CD4-positive, alpha-beta memory T cell (primary cell): ENCODE results near the gene SLC11A1. TPM values are rescaled to one million over a fixed set of nuclear protein-coding genes. Genes with fewer than 3 reads are reported as not detected.

Experiments used
- CTCF ChIA-PET: fragments of 350-600 bp; sonication (Branson Sonifier 250); formaldehyde crosslinking; loops from one replicate; lab custom pipeline; 2021; ENCODE audit warnings: inconsistent platforms; ENCODE audit not compliant: partially characterized antibody; lab: Charles Lee
- POLR2A ChIA-PET: fragments of 350-600 bp; sonication (Branson Sonifier 250); formaldehyde crosslinking; loops from one replicate; lab custom pipeline; 2021; ENCODE audit not compliant: partially characterized antibody; lab: Charles Lee
- DNase-seq, 5 donors: peaks; one replicate each; pipeline versions ENCODE4 v3.0.0 to v3.0.0-alpha.2; 2020 to 2022; ENCODE audit warnings: mixed read lengths in 1 of 5
- H3K27ac ChIP-seq: one replicate; pipeline ENCODE4 v1.7.0; 2013; ENCODE audit warnings: low read depth, low read length
- H3K27me3 ChIP-seq: 2 replicates; pipeline ENCODE4 v1.7.0; 2013; ENCODE audit warnings: mild to moderate bottlenecking, low read length, moderate library complexity; ENCODE audit not compliant: insufficient read depth
- H3K36me3 ChIP-seq: 2 replicates; pipeline ENCODE4 v1.7.0; 2013; ENCODE audit warnings: mild to moderate bottlenecking, low read length, moderate library complexity; ENCODE audit not compliant: insufficient read depth
- H3K4me1 ChIP-seq: 2 replicates; pipeline ENCODE4 v1.7.0; 2013; ENCODE audit warnings: mild to moderate bottlenecking, low read length, moderate library complexity; ENCODE audit not compliant: insufficient read depth
- H3K4me3 ChIP-seq, 2 donors: one replicate each; pipeline ENCODE4 v1.7.0; 2013; ENCODE audit warnings: low read length in 2 of 2, mild to moderate bottlenecking in 1 of 2
- H3K9me3 ChIP-seq, 2 donors: one replicate each; pipeline ENCODE4 v1.7.0; 2013; ENCODE audit warnings: low read length in 2 of 2, control low read depth in 1 of 2; ENCODE audit not compliant: control insufficient read depth in 1 of 2
- H3K27ac Mint-ChIP-seq, 7 donors: one replicate each; pipeline ENCODE4 v1.8.0; 2020 to 2021; ENCODE audit warnings: mixed read lengths in 7 of 7, mild to moderate bottlenecking in 6 of 7, inconsistent platforms in 3 of 7, moderate library complexity in 3 of 7
- H3K27me3 Mint-ChIP-seq, 2 donors: one replicate each; pipeline ENCODE4 v1.8.0; 2020 to 2021; ENCODE audit warnings: mixed read lengths in 2 of 2
- H3K36me3 Mint-ChIP-seq, 2 donors: one replicate each; pipeline ENCODE4 v1.8.0; 2020 to 2021; ENCODE audit warnings: mixed read lengths in 2 of 2, inconsistent platforms in 1 of 2, mild to moderate bottlenecking in 1 of 2
- H3K4me1 Mint-ChIP-seq, 4 donors: one replicate each; pipeline ENCODE4 v1.8.0; 2020 to 2021; ENCODE audit warnings: mixed read lengths in 4 of 4, mild to moderate bottlenecking in 1 of 4
- H3K4me3 Mint-ChIP-seq, 8 donors: one replicate each; pipeline ENCODE4 v1.8.0; 2020 to 2021; ENCODE audit warnings: mixed read lengths in 8 of 8, mild to moderate bottlenecking in 7 of 8, moderate library complexity in 6 of 8, inconsistent platforms in 3 of 8
- H3K9me3 Mint-ChIP-seq, 8 donors: one replicate each; pipeline ENCODE4 v1.8.0; 2020 to 2021; ENCODE audit warnings: mixed read lengths in 8 of 8, mild to moderate bottlenecking in 5 of 8, inconsistent platforms in 3 of 8, moderate library complexity in 1 of 8
- intact Hi-C: fragments of 100-400 bp; cut with micrococcal nuclease; formaldehyde crosslinking; loops from one replicate; pipeline ENCODE4 v1.15.1; 2023
- polyA plus RNA-seq, 2 donors: library from polyadenylated mRNA; unstranded; fragments of 300-500 nt; fragmentation: Illumina TruSeq; gene quantifications; one replicate each; pipeline ENCODE4 v1.2.3, GENCODE V29; 2021
- total RNA-seq, 2 experiments: library from RNA; stranded (reverse); gene quantifications; one replicate each; pipeline ENCODE4 v1.2.3, GENCODE V29; 2021

The SLC11A1 gene
- total and polyA plus RNA-seq, 4 experiments from 2014 or later = 0.37 to 1.9 (median 1.1) TPM

GRCh38 chr2:218402911-218403411 is 20.9 kb downstream of the SLC11A1 start:
- Mint-ChIP-seq H3K4me3 (peak overlapping the region in 3 of 8 donors; percentile 12 to 52 (median 17)), H3K27me3 (no peaks in the 10 kb centered on the region), H3K9me3 (peaks cover 0 to 1% (median 0%) of the 10 kb centered on the region in 8 donors), H3K27ac (peak overlapping the region in 4 of 7 donors; percentile 17 to 100 (median 48)), H3K4me1 (peaks cover 28 to 75% (median 48%) of the 10 kb centered on the region in 4 donors), H3K36me3 (peaks cover 6 to 43% of the 10 kb centered on the region in 2 donors)
- CTCF ChIA-PET = interaction anchor here (2.2 kb wide), 1 partner anchor 63 kb away, joined by 5 read pairs; no protein-coding TSS in a partner anchor
- no peak overlapping the region for H3K27ac ChIP-seq
- H3K4me3 ChIP-seq = no peak overlapping the region
- DNase-seq = no peak
- no peaks in the 10 kb centered on the region for H3K9me3 ChIP-seq
- peaks cover 75% of the 10 kb centered on the region for H3K4me1 ChIP-seq
- H3K36me3 ChIP-seq = peaks cover 25% of the 10 kb centered on the region
- H3K27me3 ChIP-seq = no peaks in the 10 kb centered on the region
- POLR2A ChIA-PET = interaction anchor here (0.6 to 4.3 kb wide), 4 partner anchors 113 to 255 kb away, joined by 3 to 26 read pairs (median 6); partner anchors contain the start of genes AAMP and PNKD
- intact Hi-C loops = no loop called here

GRCh38 chr2:218403810-218404209 is 21.7 kb downstream of the SLC11A1 start:
- no peak overlapping the region for H3K4me3 ChIP-seq
- no peaks in the 10 kb centered on the region for H3K27me3 ChIP-seq
- H3K4me1 Mint-ChIP-seq = peaks cover 31 to 76% (median 50%) of the 10 kb centered on the region in 4 donors
- H3K4me3 Mint-ChIP-seq = peak overlapping the region in 5 of 8 donors; percentile 35 to 52 (median 44)
- H3K9me3 ChIP-seq = no peaks in the 10 kb centered on the region
- peaks cover 25% of the 10 kb centered on the region for H3K36me3 ChIP-seq
- no peaks in the 10 kb centered on the region for H3K27me3 Mint-ChIP-seq
- CTCF ChIA-PET = interaction anchor here (1.3 to 2.2 kb wide), 2 partner anchors 8 to 62 kb away, joined by 5 to 10 read pairs; no protein-coding TSS in a partner anchor
- H3K27ac ChIP-seq = no peak overlapping the region
- peak overlapping the region; percentile 9 to 100 (median 64) for H3K27ac Mint-ChIP-seq
- H3K9me3 Mint-ChIP-seq = no peaks in the 10 kb centered on the region
- no peak for DNase-seq
- H3K4me1 ChIP-seq = peaks cover 73% of the 10 kb centered on the region
- POLR2A ChIA-PET = interaction anchor here (4.9 to 6.1 kb wide), 2 partner anchors 7 to 113 kb away, joined by 42 to 109 read pairs; partner anchors contain the start of gene TMBIM1
- peaks cover 6 to 43% of the 10 kb centered on the region in 2 donors for H3K36me3 Mint-ChIP-seq
- intact Hi-C loops = no loop called here

GRCh38 chr2:218404351-218405085 is 22.4 kb downstream of the SLC11A1 start:
- intact Hi-C loops = loop anchor here (5.0 kb wide), 3 partner anchors 48 to 983 kb away; partner anchors contain the start of gene DNPEP
- peaks cover 6 to 43% of the 10 kb centered on the region in 2 donors for H3K36me3 Mint-ChIP-seq
- ChIA-PET CTCF (interaction anchor here (1.3 to 2.2 kb wide), 4 partner anchors 8 to 131 kb away, joined by 4 to 10 read pairs (median 4); no protein-coding TSS in a partner anchor), POLR2A (interaction anchor here (0.8 to 6.1 kb wide), 8 partner anchors 8 to 134 kb away, joined by 3 to 109 read pairs (median 4); partner anchors contain the start of genes AAMP, PNKD and TMBIM1)
- peaks cover 25% of the 10 kb centered on the region for H3K36me3 ChIP-seq
- no peak overlapping the region for H3K27ac ChIP-seq
- H3K27me3 ChIP-seq = no peaks in the 10 kb centered on the region
- H3K4me3 ChIP-seq = no peak overlapping the region
- peak in 1 of 5 donors; percentile 43 for DNase-seq
- H3K4me3 Mint-ChIP-seq = peak overlapping the region in 3 of 8 donors; percentile 21 to 35 (median 29)
- no peaks in the 10 kb centered on the region for H3K27me3 Mint-ChIP-seq
- no peaks in the 10 kb centered on the region for H3K9me3 ChIP-seq
- H3K4me1 ChIP-seq = peaks cover 66% of the 10 kb centered on the region
- H3K4me1 Mint-ChIP-seq = peaks cover 31 to 70% (median 50%) of the 10 kb centered on the region in 4 donors
- H3K27ac Mint-ChIP-seq = peak overlapping the region; percentile 9 to 100 (median 93)
- H3K9me3 Mint-ChIP-seq = no peaks in the 10 kb centered on the region

- Mint-ChIP-seq H3K27me3 (no peaks in the 10 kb centered on the region), H3K27ac (peak overlapping the region; percentile 93 to 100 (median 96)), H3K4me1 (peaks cover 32 to 70% (median 50%) of the 10 kb centered on the region in 4 donors), H3K9me3 (no peaks in the 10 kb centered on the region), H3K4me3 (peak overlapping the region; percentile 78 to 89 (median 80)), H3K36me3 (peaks cover 6 to 42% of the 10 kb centered on the region in 2 donors)
- peaks cover 25% of the 10 kb centered on the region for H3K36me3 ChIP-seq
- intact Hi-C loops = loop anchor here (5.0 kb wide), 3 partner anchors 47 to 982 kb away; partner anchors contain the start of gene DNPEP
- ChIA-PET POLR2A (interaction anchor here (0.7 to 6.1 kb wide), 15 partner anchors 8 to 254 kb away, joined by 3 to 109 read pairs (median 4); partner anchors contain the start of genes AAMP, BCS1L, CATIP and PNKD), CTCF (interaction anchor here (1.0 to 2.3 kb wide), 7 partner anchors 9 to 135 kb away, joined by 3 to 18 read pairs (median 4); partner anchors contain the start of genes AAMP and PNKD)
- H3K27ac ChIP-seq = peak overlapping the region; percentile 71
- H3K4me3 ChIP-seq = peak overlapping the region in 1 of 2 donors; percentile 49
- no peaks in the 10 kb centered on the region for H3K27me3 ChIP-seq
- H3K4me1 ChIP-seq = peaks cover 66% of the 10 kb centered on the region
- DNase-seq = peak in 1 of 5 donors; percentile 49
- H3K9me3 ChIP-seq = no peaks in the 10 kb centered on the region
Measured at GRCh38 chr2:218405086-218405745, 23.1 kb downstream of the SLC11A1 start.

- H3K27ac ChIP-seq = peak overlapping the region; percentile 71
- Mint-ChIP-seq H3K36me3 (peaks cover 6 to 42% of the 10 kb centered on the region in 2 donors), H3K27me3 (no peaks in the 10 kb centered on the region), H3K4me3 (peak overlapping the region; percentile 78 to 89 (median 80)), H3K27ac (peak overlapping the region; percentile 93 to 100 (median 96)), H3K9me3 (no peaks in the 10 kb centered on the region), H3K4me1 (peaks cover 32 to 70% (median 50%) of the 10 kb centered on the region in 4 donors)
- peak overlapping the region in 1 of 2 donors; percentile 49 for H3K4me3 ChIP-seq
- no peaks in the 10 kb centered on the region for H3K27me3 ChIP-seq
- H3K4me1 ChIP-seq = peaks cover 66% of the 10 kb centered on the region
- H3K9me3 ChIP-seq = no peaks in the 10 kb centered on the region
- CTCF ChIA-PET = interaction anchor here (1.0 to 2.3 kb wide), 7 partner anchors 9 to 135 kb away, joined by 3 to 18 read pairs (median 4); partner anchors contain the start of genes AAMP and PNKD
- POLR2A ChIA-PET = interaction anchor here (0.7 to 6.1 kb wide), 21 partner anchors 9 to 842 kb away, joined by 3 to 109 read pairs (median 4); partner anchors contain the start of genes AAMP, BCS1L, CATIP and PNKD
- peaks cover 25% of the 10 kb centered on the region for H3K36me3 ChIP-seq
- intact Hi-C loops = loop anchor here (1.0 to 5.0 kb wide), 11 partner anchors 9 to 982 kb away; partner anchors contain the start of genes AAMP, CNOT9, DNPEP and PNKD
- peak in 1 of 5 donors; percentile 67 for DNase-seq
Measured at GRCh38 chr2:218405746-218406208, 23.7 kb downstream of the SLC11A1 start.
